ENCODE data around the gene ITGA2. TPM values are rescaled to one million over a fixed set of nuclear protein-coding genes. Genes with fewer than 3 reads are reported as not detected.
"Not testable (repeated sequence)": the region's sequence is repeated elsewhere in the genome, so short reads cannot be mapped to it uniquely, and the experiment has no call there.

The ITGA2 gene
- total RNA-seq, 1 experiment from 2014 or later, result 36.6 TPM

GRCh38 chr5:52976157-52976556, 13.0 kb upstream of the ITGA2 start:
- H3K4me3 ChIP-seq (replicated peaks in 1 of 2; ENCODE audit: low read depth in 1 of 2, low read length in 2 of 2); ATAC-seq; RAD21 ChIA-PET (ENCODE audit: low non-redundant PET in 1 of 2, low total read pairs in 2 of 2, uncharacterized antibody in 2 of 2, unreplicated experiment in 2 of 2); H3K9me3 ChIP-seq (ENCODE audit: control insufficient read depth in 1 of 2, insufficient read depth in 1 of 2, low read depth in 1 of 2, low read length in 2 of 2); H2AFZ ChIP-seq (ENCODE audit: low read depth, low read length, poor library complexity, severe bottlenecking); H3K9ac ChIP-seq (ENCODE audit: low read length); H4K20me1 ChIP-seq (ENCODE audit: insufficient read depth); H3K27ac ChIP-seq (ENCODE audit: low read depth, low read length); POLR2A ChIA-PET; H3K4me1 ChIP-seq (ENCODE audit: control insufficient read depth in 1 of 2, insufficient read depth in 2 of 2, low read length in 2 of 2); H3K9me2 ChIP-seq (ENCODE audit: insufficient read depth); CTCF ChIA-PET; BruUV-seq (replicated peaks); H3K36me3 ChIP-seq (ENCODE audit: control insufficient read depth in 1 of 2, insufficient read depth in 2 of 2, low read length in 2 of 2); H3K4me2 ChIP-seq (ENCODE audit: low read length); intact Hi-C loops (cut with micrococcal nuclease); H3K79me2 ChIP-seq (ENCODE audit: insufficient read depth, low read length); DNase-seq (ENCODE audit: low read depth, low spot score); H3K27me3 ChIP-seq (ENCODE audit: insufficient read depth, low read length): not testable (repeated sequence)

GRCh38 chr5:52977264-52977897, 11.8 kb upstream of the ITGA2 start:
- H3K36me3 ChIP-seq (ENCODE audit: control insufficient read depth in 1 of 2, insufficient read depth in 2 of 2, low read length in 2 of 2), result no peaks in the 10 kb centered on the region

More at GRCh38 chr5:52977264-52977897, 11.8 kb upstream of the ITGA2 start:
- no peak overlapping the region for H3K4me2 ChIP-seq (ENCODE audit: low read length)
- no peak overlapping the region for H3K9ac ChIP-seq (ENCODE audit: low read length)
- ATAC-seq, result no peak
- no peaks in the 10 kb centered on the region for H3K79me2 ChIP-seq (ENCODE audit: insufficient read depth, low read length)
- TF ChIP-seq CBX3 (IDR thresholded peaks at IDR 0.05; ENCODE audit: low read depth) (no peak), ZNF274 (IDR thresholded peaks at IDR 0.05; ENCODE audit: low read depth, low read length) (no peak), POLR2A (IDR thresholded peaks at IDR 0.05; ENCODE audit: borderline replicate concordance, extremely low read depth, insufficient read depth, insufficient read length) (no peak), SP1 (IDR thresholded peaks at IDR 0.05; ENCODE audit: low read depth) (no peak), SRF (IDR thresholded peaks at IDR 0.05; ENCODE audit: low read depth) (no peak), CEBPB (IDR thresholded peaks at IDR 0.05; ENCODE audit: low read depth) (no peak), EZH2phosphoT487 (IDR thresholded peaks at IDR 0.05; ENCODE audit: borderline replicate concordance) (no peak), EGR1 (IDR thresholded peaks at IDR 0.05; ENCODE audit: low read depth) (no peak)
- H3K27ac ChIP-seq (ENCODE audit: low read depth, low read length), result no peak overlapping the region
- no peak overlapping the region for H2AFZ ChIP-seq (ENCODE audit: low read depth, low read length, poor library complexity, severe bottlenecking)
- POLR2A ChIA-PET, result interaction anchor here (0.7 to 1.2 kb wide), 2 partner anchors 12 to 234 kb away, joined by 3 to 4 read pairs; partner anchors contain the start of gene ITGA2
- no TSS peak for BruUV-seq (replicated peaks)
- CTCF ChIA-PET, result no interaction called here
- intact Hi-C loops (cut with micrococcal nuclease), result no loop called here
- H3K27me3 ChIP-seq (ENCODE audit: insufficient read depth, low read length), result no peaks in the 10 kb centered on the region
- no peaks in the 10 kb centered on the region for H3K9me2 ChIP-seq (ENCODE audit: insufficient read depth)
- no peaks in the 10 kb centered on the region for H3K9me3 ChIP-seq (ENCODE audit: control insufficient read depth in 1 of 2, insufficient read depth in 1 of 2, low read depth in 1 of 2, low read length in 2 of 2)
- no peaks in the 10 kb centered on the region for H4K20me1 ChIP-seq (ENCODE audit: insufficient read depth)
- no peak overlapping the region for H3K4me3 ChIP-seq (replicated peaks in 1 of 2; ENCODE audit: low read depth in 1 of 2, low read length in 2 of 2)
- DNase-seq (ENCODE audit: low read depth, low spot score), result no peak
- H3K4me1 ChIP-seq (ENCODE audit: control insufficient read depth in 1 of 2, insufficient read depth in 2 of 2, low read length in 2 of 2), result no peaks in the 10 kb centered on the region
- RAD21 ChIA-PET (ENCODE audit: low non-redundant PET in 1 of 2, low total read pairs in 2 of 2, uncharacterized antibody in 2 of 2, unreplicated experiment in 2 of 2), result no interaction called here
